HG02870 (cell line): ENCODE measurements around the gene TTC28.

ENCODE experiments used
- ATAC-seq: cut with Tn5 transposase; IDR thresholded peaks from one replicate; pipeline ENCODE4 v1.9.1; 2021; ENCODE audit warnings: mild to moderate bottlenecking, moderate library complexity; ENCODE audit not compliant: unreplicated experiment

Gene TTC28

DNA sequence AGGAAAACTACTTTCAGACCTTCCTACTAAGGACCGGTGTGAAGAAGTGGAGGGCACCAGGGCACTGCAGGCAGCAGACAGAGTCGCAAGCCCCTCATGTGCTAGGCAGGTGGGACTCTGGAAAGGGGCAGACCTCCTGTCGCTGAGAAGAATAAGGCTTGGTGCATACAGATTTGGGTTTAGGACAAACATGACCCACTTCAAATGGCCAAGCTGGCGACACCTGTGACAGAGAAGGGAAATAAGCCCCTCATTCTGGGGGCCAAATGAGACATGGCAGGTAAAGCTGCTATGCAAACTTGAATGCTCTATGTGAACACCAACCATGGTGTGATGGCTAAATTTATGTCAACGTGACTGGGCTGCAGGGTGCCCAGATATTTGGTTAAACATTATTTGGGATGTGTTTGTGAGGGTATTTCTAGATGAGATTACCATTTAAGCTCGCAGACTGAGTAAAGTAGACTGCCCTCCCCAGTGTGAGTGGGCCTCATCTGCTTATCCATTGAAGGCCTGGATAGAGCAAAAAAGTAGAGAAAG is 648.2 kb downstream of the TTC28 start:
- ATAC-seq: no peak

DNA sequence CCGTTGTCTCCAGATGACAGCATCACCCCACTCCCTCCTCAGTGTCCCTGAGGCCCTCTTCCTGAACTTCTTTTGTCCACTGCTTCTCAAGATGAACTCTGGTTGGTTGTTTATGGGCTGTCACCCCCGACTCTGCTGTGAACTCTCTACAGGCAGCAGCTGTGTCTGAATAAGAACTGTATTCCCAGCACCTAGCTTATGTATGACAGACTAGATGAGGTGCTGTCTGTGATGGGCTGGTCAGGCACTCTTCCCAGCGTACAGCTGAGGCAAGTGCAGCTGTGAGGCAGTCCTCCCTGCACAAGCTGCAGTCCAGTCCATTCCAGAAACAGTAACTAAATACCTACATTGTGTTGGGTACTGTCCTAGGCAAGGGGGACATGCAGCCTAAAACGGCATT is 649.2 kb downstream of the TTC28 start:
- no peak for ATAC-seq

GRCh38 chr22:28029956-28030355 is 649.7 kb downstream of the TTC28 start:
- no peak for ATAC-seq

DNA sequence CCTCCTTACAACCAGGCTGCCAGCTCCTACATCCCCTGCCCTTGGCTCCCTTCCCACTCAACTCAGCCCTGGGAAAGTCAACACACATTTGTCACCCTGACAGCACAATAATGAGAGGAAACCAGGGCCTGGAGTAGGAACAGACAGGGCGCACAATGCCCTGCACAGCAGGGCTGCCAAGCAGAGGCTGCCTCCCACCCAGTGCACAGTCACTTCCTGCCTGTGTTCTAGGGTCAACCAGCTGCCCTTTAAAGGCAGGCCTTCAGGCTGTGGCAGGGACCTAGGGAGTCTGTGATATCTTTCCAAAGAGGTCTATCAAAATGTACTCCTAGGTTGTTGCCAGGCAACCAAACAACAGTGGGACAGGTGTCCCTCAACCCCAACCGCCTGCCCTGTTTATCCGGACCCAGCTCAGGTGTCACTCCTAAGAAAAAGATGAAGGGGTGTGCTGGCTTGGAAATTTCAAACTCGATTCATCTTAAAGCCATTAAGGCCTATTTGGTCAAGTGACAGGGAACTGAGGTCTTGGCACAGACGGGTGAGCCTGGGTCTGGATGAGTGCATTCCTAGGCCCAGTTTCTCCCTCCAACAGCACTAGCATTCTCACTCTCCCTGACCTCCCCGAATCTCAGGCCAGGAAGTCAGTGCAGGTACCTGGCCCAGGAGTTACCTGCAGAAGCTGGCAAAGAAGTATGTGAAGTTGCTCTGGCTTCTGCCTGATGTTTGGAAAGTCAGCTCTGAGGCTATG is 650.3 kb downstream of the TTC28 start:
- ATAC-seq: no peak

- no peak for ATAC-seq
Measured at GRCh38 chr22:28027453-28028448, 651.9 kb downstream of the TTC28 start.

DNA sequence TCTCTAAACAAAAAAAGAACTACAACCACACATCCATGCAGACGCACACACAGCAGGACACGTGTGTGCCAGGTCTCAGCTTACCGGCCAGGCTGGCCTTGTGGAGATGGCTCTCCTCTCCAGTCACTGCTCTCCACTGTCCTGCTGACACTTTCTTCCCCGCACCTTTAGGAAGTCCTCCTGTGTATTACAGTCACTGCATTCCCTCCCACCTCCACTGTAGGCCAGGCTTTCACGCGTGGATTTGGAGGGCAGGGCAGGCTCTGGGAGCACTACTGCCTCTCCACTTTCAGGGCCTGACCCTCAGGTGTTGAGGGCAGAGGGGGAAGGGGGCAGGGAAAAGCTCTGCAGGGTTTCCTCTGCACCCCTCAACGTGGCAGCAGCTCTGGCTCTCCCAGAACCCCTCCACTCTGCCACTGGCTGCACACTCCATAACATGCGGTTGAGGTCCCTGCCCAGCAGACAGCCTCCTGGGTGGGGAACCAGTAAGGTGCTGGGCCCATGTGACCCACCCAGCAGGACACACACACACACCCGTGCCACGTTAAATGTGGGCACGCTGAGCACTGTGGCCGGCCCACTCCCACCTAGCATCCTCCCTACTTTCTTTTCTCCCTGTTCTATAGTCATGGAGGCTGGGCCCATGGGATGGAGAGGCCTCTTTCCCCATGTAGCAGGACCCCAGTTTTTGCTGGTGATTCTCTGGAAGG is 653.6 kb downstream of the TTC28 start:
- no peak for ATAC-seq

GRCh38 chr22:28025333-28025732 is 654.3 kb downstream of the TTC28 start:
- ATAC-seq: no peak

- ATAC-seq: no peak
Measured at GRCh38 chr22:28024422-28024888, 655.2 kb downstream of the TTC28 start.

GRCh38 chr22:28023774-28024173 is 655.9 kb downstream of the TTC28 start:
- no peak for ATAC-seq

GRCh38 chr22:28023036-28023435 is 656.6 kb downstream of the TTC28 start:
- no peak for ATAC-seq

GRCh38 chr22:28021998-28022660 is 657.5 kb downstream of the TTC28 start:
- no peak for ATAC-seq

DNA sequence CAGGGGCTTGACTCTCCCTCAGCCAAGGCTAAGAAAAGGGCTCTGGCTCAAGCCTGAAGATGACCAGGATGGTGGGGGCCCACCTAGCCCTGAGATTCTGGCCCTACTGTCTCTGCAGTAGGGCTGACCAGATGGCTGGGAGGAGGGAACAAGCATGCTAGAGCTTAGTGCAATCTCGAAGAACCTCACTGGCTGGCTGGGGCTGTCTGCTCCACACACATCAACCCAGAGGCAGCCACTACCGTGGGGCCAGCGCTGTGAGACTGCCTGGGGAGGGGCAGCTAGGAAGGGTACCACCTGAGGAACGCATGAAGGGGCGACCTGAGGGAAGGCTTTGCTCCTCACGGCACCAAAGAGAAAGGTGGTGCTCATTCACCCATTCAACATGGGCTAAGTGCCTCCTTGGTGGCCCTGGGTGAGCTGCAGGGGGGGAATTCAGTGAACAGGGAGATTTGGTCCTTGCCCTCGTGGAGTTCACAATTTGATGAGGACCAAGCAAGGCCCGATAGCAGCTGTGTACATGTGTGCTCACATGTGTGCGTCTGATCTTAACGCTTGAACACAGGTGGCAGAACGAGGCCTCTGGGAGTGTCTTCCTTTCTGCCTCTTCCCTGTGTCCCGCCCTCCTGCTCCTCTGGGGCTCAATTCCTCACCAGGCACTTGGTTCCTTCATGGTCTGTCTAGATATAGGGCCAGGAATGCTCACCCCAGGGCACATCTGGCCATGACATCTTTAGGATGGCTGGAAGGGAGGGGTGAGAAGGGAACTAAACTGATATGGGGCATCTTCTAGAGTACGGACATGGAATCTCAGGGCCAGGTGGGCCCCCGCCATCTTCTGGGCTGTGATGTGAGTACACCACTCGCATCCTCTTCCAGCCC is 658.3 kb downstream of the TTC28 start:
- ATAC-seq: no peak

GRCh38 chr22:28019881-28020861 is 659.5 kb downstream of the TTC28 start:
- no peak for ATAC-seq

- ATAC-seq: no peak
Measured at GRCh38 chr22:28019360-28019759, 660.3 kb downstream of the TTC28 start.

GRCh38 chr22:28018461-28018927 is 661.1 kb downstream of the TTC28 start:
- ATAC-seq: no peak

- ATAC-seq: no peak
Measured at GRCh38 chr22:28017859-28018258, 661.8 kb downstream of the TTC28 start.

DNA sequence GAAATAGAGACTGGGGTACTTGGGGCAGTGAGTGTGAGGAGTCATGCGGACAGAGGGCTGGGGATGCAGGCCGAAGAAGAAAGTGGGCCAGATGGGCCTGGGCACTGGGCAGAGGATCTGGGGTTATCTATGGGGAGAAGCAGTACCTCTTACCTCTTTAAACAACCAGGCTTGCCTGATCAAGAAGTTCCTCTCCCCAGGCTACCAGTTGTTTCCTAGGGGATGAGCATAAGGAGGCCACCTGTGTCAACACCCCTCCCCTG is 662.2 kb downstream of the TTC28 start:
- no peak for ATAC-seq

DNA sequence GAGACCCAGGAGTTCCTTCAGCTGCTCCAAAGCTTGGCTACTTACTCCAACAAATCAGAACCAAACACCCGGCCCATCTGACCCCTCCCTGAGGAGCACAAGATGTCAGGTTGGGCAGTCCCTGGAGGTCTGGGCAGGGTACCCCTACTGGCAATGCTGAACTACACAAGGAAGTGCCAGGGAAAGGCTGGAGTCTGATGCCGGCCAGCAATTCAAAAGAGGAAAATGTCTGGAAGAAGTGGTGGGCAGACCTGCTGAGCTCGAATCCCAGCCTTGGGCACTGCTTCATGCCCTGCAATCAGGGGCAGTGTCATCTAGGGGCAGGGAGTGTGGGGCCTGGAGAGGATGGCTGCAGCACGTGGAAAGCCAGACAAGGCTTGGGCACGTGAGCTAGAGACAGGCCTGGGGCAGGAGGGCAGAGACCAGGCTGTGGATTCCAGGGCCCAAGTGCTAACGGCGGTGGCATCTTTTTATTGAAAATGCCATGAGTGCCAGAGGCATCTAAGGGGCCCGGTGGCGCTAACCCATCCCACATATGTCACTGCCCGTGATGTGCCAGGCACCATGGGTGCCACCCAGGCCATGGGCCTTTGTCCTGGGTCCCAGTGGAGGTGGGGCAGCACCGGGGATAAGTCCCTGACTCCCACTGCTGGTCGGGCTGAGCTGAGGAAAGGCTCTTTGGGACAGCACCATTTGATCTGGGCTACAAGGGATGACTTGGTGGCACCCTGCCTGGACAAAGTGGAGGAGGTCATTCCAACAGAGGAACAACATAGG is 662.7 kb downstream of the TTC28 start:
- ATAC-seq: no peak
